Brain microvascular endothelial cell (primary cell): Measurements from ENCODE around the gene TMEM178A.

Source experiments
- DNase-seq: peaks from one replicate; pipeline ENCODE4 v3.0.0-alpha.2; 2020
- H3K27ac ChIP-seq: fragments of 250-450 bp; sonication (Bioruptor Pico); 2 replicates; pipeline ENCODE4 v1.5.1; 2020; ENCODE audit warnings: mild to moderate bottlenecking, moderate library complexity
- H3K27me3 ChIP-seq: fragments of 250-450 bp; sonication (Bioruptor Pico); replicated peaks from 2 replicates; pipeline ENCODE4 v1.5.1; 2020; ENCODE audit warnings: mild to moderate bottlenecking
- H3K36me3 ChIP-seq: fragments of 250-450 bp; sonication (Bioruptor Pico); replicated peaks from 2 replicates; pipeline ENCODE4 v1.5.1; 2020; ENCODE audit warnings: mild to moderate bottlenecking
- H3K4me3 ChIP-seq: 2 replicates; pipeline ENCODE4 v1.5.1; 2011; ENCODE audit warnings: low read depth, mild to moderate bottlenecking, control low read depth, low read length, moderate library complexity
- in situ Hi-C: cut with HindIII; loops from 2 replicates; pipeline ENCODE4 v1.10.0; 2017; ENCODE audit warnings: low sequenced_read_pairs, low pct_ligation_motif_present
- TF ChIP-seq, protein P1 (sequence below): IDR thresholded peaks from 2 replicates; pipeline ENCODE4 v1.5.1; 2011; ENCODE audit warnings: low read depth, mild to moderate bottlenecking, moderate library complexity, low read length, control low read depth, inconsistent platforms; ENCODE audit errors: missing control alignments

Gene TMEM178A

DNA sequence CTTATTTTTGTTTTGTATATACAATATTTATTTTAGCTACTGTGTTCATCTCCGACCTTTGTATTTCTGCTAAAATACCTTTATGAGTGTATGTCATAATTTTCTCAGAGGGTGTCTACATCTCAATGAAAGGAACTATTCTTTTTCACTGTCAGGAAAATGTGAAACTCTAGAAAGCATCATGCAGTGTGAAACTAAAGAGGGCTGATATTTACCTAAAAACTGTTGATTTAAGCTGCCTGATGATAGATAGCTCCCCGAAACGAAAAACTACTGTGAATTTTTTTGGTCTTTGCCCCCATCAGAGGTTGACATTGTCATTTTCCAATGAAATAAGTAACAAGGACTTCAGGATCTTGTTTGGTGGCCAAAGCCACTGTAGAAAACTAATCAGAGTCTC is 38.8 kb downstream of the TMEM178A start:
- DNase-seq: no peak
- TF ChIP-seq, protein P1, sequence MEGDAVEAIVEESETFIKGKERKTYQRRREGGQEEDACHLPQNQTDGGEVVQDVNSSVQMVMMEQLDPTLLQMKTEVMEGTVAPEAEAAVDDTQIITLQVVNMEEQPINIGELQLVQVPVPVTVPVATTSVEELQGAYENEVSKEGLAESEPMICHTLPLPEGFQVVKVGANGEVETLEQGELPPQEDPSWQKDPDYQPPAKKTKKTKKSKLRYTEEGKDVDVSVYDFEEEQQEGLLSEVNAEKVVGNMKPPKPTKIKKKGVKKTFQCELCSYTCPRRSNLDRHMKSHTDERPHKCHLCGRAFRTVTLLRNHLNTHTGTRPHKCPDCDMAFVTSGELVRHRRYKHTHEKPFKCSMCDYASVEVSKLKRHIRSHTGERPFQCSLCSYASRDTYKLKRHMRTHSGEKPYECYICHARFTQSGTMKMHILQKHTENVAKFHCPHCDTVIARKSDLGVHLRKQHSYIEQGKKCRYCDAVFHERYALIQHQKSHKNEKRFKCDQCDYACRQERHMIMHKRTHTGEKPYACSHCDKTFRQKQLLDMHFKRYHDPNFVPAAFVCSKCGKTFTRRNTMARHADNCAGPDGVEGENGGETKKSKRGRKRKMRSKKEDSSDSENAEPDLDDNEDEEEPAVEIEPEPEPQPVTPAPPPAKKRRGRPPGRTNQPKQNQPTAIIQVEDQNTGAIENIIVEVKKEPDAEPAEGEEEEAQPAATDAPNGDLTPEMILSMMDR: no peak
- no peaks in the 10 kb centered on the region for H3K27me3 ChIP-seq
- in situ Hi-C loops: no loop called here
- no peaks in the 10 kb centered on the region for H3K36me3 ChIP-seq
- no peak overlapping the region for H3K27ac ChIP-seq
- no peak overlapping the region for H3K4me3 ChIP-seq

- Histone ChIP-seq H3K36me3 (no peaks in the 10 kb centered on the region), H3K27ac (no peak overlapping the region), H3K4me3 (no peak overlapping the region), H3K27me3 (no peaks in the 10 kb centered on the region)
- TF ChIP-seq, protein P1: no peak
- no peak for DNase-seq
- in situ Hi-C loops: no loop called here
These were observed 39.9 kb downstream of the TMEM178A start for GRCh38 chr2:39705638-39706037.

DNA sequence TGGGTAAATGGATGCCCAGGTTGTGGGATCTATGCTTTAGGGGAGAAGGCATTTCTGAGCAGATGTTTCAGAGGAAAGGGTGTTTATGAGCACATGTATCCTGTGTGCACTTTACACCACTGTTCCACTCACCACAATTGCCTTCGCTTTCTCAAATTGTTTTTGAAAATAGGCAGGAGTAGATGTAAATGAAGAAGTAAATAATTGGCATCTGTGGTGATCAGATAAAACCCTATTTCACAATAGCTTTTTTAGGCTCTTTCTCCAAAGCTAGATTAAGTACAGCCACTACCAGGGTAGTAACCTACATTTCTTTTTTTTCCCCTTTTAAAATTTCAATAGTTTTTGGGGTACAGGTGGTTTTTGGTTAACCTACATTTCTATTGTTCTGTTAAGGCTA is 40.6 kb downstream of the TMEM178A start:
- DNase-seq: no peak
- in situ Hi-C loops: no loop called here

GRCh38 chr2:39706945-39707344 is 41.2 kb downstream of the TMEM178A start:
- no peaks in the 10 kb centered on the region for H3K27me3 ChIP-seq
- no peak overlapping the region for H3K27ac ChIP-seq
- no peak overlapping the region for H3K4me3 ChIP-seq
- in situ Hi-C loops: no loop called here
- TF ChIP-seq, protein P1: no peak
- DNase-seq: no peak
- no peaks in the 10 kb centered on the region for H3K36me3 ChIP-seq

More for the DNA sequence above, 40.6 kb downstream of the TMEM178A start:
- Histone ChIP-seq H3K27ac (no peak overlapping the region), H3K27me3 (no peaks in the 10 kb centered on the region), H3K4me3 (no peak overlapping the region), H3K36me3 (no peaks in the 10 kb centered on the region)
- TF ChIP-seq, protein P1: no peak

- in situ Hi-C loops: no loop called here
- TF ChIP-seq, protein P1: no peak
- H3K36me3 ChIP-seq: no peaks in the 10 kb centered on the region
- H3K4me3 ChIP-seq: no peak overlapping the region
- no peak overlapping the region for H3K27ac ChIP-seq
- H3K27me3 ChIP-seq: no peaks in the 10 kb centered on the region
- no peak for DNase-seq
These were observed 42.3 kb downstream of the TMEM178A start for GRCh38 chr2:39708003-39708402.

GRCh38 chr2:39710807-39711206 is 45.1 kb downstream of the TMEM178A start:
- Histone ChIP-seq H3K36me3 (no peaks in the 10 kb centered on the region), H3K4me3 (no peak overlapping the region), H3K27me3 (no peaks in the 10 kb centered on the region), H3K27ac (no peak overlapping the region)
- in situ Hi-C loops: no loop called here
- DNase-seq: no peak
- TF ChIP-seq, protein P1: no peak
